ENCODE results near the gene TUBA8.
"Not testable (repeated sequence)": the region's sequence is repeated elsewhere in the genome, so short reads cannot be mapped to it uniquely, and the experiment has no call there.

TUBA8 gene

GRCh38 chr22:18096823-18097222 lies 13.8 kb upstream of the TUBA8 start:
- no peak overlapping the region for H3K4me3 ChIP-seq (ENCODE audit: low read length)
- no peak for DNase-seq (ENCODE audit: low read depth)
- TF ChIP-seq CTCF (conservative IDR thresholded peaks at IDR 0.05; ENCODE audit: low read length), result no peak

- H3K4me3 ChIP-seq (ENCODE audit: low read length), result no peak overlapping the region
- DNase-seq (ENCODE audit: low read depth), result no peak
- no peak for TF ChIP-seq CTCF (conservative IDR thresholded peaks at IDR 0.05; ENCODE audit: low read length)
These were observed 9.8 kb upstream of the TUBA8 start for GRCh38 chr22:18100781-18101180.

- no peak overlapping the region for H3K4me3 ChIP-seq (ENCODE audit: low read length)
- DNase-seq (ENCODE audit: low read depth), result no peak
- TF ChIP-seq CTCF (conservative IDR thresholded peaks at IDR 0.05; ENCODE audit: low read length), result no peak
These were observed 9.1 kb upstream of the TUBA8 start for GRCh38 chr22:18101536-18101935.

GRCh38 chr22:18103527-18104269 lies 6.9 kb upstream of the TUBA8 start:
- no peak for DNase-seq (ENCODE audit: low read depth)
- no peak overlapping the region for H3K4me3 ChIP-seq (ENCODE audit: low read length)
- no peak for TF ChIP-seq CTCF (conservative IDR thresholded peaks at IDR 0.05; ENCODE audit: low read length)

GRCh38 chr22:18104566-18104965 lies 6.0 kb upstream of the TUBA8 start:
- H3K4me3 ChIP-seq (ENCODE audit: low read length), result no peak overlapping the region
- TF ChIP-seq CTCF (conservative IDR thresholded peaks at IDR 0.05; ENCODE audit: low read length), result no peak
- peak; percentile 35 for DNase-seq (ENCODE audit: low read depth)

- H3K4me3 ChIP-seq (ENCODE audit: low read length), result not testable (repeated sequence)
These were observed 4.6 kb upstream of the TUBA8 start for GRCh38 chr22:18105981-18106380.

GRCh38 chr22:18106550-18107341 lies 3.9 kb upstream of the TUBA8 start:
- not testable (repeated sequence) for DNase-seq (ENCODE audit: low read depth); H3K4me3 ChIP-seq (ENCODE audit: low read length)

More at GRCh38 chr22:18105981-18106380, 4.6 kb upstream of the TUBA8 start:
- not testable (repeated sequence) for DNase-seq (ENCODE audit: low read depth)

GRCh38 chr22:18108187-18108586 lies 2.4 kb upstream of the TUBA8 start:
- no peak overlapping the region for H3K4me3 ChIP-seq (ENCODE audit: low read length)
- no peak for TF ChIP-seq CTCF (conservative IDR thresholded peaks at IDR 0.05; ENCODE audit: low read length)
- DNase-seq (ENCODE audit: low read depth), result no peak

Measured in AG10803 (cell line).